GM21786 (cell line): ENCODE results near the gene CACNA1D.
A peak's percentile ranks its signal among the peaks of the same experiment; 100 is the strongest.

ENCODE experiments used
- ATAC-seq: cut with Tn5 transposase; IDR thresholded peaks from one replicate; pipeline ENCODE4 v1.9.1; 2021; ENCODE audit not compliant: unreplicated experiment

Gene CACNA1D

DNA sequence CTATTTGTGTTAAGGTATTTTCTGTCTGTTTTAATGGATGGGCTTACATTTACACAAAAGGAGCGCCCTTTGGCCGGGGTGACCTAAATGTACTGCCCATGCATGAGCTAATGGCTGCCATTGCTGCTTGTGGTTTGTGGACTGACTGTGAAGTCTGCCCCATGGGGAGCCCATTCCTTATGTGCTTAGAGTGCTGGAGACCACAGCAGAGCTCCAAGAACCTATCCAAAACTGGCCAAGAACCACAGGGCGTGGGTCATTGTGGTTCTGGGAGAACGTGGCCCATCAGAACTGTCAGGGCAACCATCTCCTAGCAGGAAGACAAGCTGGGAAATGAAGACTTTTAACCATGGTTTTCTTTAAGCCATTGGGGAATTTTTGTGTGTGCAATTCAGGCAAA lies 246.5 kb downstream of the CACNA1D start:
- ATAC-seq, result no peak

DNA sequence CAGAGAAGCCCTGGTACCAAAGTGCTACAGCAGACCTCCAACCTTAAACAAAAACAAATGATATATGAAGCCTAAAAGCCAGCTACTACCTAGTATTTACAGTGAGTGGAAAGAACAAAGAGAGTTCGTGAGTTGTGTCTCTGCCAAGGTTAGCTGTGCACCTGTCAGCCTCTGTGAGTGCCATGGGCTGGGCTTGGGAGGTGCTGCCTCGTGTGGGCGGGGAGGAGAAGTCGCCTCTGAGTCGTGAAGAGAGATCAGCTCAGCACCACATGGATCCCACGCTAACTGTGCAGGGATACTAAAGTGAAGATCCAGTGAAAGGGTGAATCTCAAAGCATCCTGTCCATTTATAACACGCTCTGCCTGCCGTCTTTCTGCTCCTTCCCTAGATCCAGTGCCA lies 249.9 kb downstream of the CACNA1D start:
- ATAC-seq, result no peak

DNA sequence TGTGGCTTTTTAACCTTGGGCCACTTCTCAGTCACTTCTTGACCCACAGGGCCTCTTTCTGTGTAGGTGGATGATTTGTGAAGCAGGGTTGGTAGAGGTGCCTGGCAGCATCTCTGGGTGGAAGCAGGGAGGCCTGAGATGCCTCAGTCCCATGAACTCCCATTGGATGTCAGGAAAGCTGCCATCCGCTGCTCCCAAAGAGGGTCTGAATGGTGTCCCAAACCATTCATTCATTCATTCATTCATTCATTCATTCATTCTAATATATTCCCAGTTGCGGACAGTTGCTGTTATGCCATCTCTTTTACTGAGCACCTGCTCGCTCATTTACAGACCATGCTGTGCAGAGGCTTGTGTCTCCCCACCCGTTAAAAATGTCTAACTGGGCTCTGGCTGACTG lies 253.1 kb downstream of the CACNA1D start:
- no peak for ATAC-seq

DNA sequence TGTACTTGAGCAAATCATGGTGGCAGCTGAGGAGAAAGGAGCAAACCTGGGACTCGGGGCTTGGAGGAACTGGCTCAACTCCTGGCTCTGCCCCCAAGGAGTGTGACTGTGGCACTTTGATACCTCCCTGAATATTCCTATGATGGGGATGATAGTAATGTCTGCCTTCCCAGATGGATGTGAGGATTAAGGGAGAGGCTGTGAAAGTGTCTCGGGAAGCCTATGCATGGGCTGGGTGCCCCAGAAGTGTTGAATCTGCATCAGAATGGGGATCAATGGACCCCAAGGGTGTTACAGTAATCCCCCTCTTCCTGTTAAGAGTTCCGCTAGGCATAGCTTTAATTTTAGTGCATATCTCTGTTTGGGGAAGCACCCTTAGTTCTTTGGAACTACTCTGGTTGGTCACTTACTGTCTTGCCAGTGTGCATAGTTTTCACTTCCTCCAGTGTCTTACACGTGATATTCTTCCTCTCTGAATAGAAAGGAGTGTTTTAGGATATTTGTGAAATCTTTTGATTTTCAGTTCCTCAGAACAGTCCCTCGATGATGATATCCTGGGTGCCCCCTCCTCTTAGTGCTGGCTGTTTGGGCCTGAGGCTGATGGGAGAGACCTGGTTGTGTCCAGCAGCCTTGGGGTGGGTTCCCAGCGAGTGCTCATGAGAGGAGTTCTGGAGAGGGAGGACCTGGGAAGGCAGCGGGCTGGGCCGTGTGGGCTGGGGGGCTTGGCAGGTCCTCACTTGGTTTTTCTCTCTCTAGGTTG lies 254.3 kb downstream of the CACNA1D start:
- ATAC-seq, result peak; percentile 86

DNA sequence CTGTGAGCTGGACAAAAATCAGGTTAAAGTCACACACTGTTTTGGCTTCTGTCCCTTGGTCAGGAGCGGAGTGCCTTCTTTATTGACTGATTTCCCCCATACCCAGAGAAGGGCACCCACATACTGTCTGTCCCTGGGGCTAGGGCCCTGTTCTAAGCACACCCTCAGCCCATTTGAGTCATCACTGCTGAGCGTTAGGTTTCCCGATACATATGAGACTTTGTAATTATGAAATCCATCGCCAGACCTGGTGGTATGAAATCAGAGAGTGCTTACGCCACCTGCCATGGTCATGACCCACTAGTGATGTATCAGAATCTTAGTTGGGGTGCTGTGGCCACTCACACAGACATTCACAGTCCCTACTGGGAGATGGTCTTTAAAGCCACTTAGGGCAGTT lies 255.0 kb downstream of the CACNA1D start:
- no peak for ATAC-seq

DNA sequence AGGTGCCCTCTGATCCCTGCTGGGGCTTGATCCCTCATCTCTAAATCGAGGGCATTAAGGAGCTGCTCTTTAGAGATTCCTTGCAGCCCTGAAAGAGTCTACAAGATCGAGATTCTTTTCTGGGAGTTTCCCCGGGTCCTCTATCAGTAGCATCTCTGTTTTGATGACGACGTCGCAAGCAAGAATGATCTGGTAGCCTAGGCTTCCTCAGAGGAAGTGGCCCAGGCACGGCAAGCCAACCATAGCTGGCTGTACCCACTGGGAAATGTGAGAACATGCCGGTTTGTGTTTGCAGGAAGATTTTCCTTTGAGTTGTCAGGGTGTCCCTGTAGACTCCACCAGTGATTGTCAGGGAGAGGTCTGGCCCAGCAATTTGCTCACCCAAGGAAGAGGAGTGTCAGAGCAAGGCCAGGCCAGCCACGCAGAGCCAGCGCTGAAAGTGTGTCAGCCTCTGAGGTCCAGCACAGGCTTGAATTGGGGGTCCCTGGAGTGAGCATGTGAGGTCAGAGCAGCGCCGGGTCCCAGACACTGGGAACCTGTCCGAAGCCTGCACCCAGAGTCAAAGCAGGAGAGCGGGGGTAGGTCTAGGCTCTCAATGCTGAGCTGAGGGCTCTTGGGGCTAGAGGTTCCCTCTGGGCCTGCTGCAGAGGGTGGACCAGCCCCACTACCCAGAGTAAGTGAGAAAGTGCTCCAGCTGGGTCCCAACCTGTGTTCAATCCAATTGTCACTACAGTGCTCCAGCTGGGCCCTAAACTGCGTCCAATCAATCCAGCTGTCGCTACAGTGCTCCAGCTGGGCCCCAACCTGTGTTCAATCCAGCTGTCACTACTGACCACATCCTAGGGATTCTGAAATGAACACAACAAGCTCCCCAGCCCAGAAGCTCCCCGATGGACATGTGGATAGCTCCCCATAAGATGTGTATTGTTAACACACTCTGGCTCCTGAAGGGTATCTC lies 256.1 kb downstream of the CACNA1D start:
- no peak for ATAC-seq

DNA sequence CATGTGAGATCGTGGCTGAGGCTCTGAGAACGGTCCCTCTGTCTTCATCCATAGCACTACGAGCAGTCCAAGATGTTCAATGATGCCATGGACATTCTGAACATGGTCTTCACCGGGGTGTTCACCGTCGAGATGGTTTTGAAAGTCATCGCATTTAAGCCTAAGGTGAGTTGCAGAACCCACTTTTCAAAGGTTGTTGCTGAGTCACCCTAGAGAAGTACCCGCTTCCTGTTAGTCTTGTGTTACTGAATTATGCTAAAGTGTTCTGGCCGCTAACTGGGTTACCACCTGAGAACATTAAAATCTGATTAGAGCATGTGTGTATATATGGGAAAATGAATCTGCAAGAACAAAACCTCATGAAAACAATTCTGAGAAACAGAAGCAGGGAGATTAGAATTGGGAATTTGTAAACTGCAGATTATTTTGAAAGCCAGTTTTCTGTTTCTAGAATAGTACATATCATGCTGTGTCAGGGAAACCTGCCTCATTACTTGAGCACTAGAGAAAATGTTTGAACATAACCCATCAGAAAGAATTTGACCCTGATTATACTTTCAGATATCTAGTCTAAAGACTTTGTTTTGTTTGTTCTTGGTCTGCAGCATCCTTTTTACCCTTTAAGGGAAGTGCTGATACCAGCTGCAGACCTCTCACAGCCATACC lies 259.2 kb downstream of the CACNA1D start:
- ATAC-seq, result peak; percentile 37

DNA sequence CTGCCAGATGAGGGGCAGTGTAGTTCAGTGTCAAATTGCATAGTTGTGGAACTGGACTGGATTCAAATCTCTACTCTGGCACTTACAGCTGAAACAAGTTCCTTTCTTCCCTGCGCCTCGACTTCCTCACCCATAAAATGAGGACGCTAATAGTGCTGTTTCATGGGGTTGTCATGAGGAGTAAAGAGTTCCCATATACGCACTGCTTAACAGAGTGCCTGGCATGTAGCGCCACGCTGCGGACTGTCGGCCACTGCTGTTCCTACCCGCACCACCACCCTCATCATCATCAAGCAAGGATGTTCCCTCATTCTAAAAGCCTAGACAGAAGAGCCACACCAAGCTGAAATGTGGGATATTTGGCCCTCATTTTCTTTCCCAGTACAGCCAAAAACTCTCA lies 259.9 kb downstream of the CACNA1D start:
- ATAC-seq, result no peak

DNA sequence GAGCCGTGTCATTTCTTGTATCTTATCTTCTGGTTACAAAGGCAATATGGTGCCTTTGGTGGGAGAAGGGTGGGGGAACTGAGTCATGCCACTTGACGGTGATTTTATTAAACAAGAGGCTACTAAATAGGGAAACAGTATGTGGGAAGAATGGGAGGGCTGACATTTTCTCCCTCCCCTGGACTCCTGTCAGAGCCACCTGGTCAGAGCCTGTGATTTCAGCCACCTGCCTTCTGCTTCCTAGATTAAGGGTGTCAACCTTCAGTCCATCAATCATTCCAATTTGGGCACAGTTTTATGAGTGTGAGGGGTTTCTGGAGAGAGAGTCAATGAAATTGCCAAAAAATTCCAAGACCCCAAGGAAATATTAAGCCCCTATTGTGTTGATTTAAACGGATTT lies 264.4 kb downstream of the CACNA1D start:
- no peak for ATAC-seq

DNA sequence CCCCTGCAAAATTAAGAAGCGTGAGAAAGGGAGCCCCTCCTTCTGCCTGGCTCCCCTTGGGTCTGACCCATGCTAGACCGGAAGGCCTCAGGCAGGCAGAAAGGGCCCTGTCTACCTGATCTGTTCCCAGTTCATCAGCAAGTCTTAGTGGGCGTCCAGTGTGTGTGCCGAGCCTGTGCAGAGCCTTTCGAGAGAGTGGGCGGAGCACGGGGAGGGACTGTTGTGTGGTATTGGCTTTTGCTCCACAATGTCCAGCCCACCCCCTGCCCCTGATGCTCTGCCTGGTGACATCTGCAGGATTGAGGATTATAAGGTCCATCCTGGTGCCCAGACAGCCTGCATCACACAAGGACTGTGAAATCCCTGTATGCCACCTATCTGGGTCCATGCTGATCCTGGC lies 268.9 kb downstream of the CACNA1D start:
- no peak for ATAC-seq

DNA sequence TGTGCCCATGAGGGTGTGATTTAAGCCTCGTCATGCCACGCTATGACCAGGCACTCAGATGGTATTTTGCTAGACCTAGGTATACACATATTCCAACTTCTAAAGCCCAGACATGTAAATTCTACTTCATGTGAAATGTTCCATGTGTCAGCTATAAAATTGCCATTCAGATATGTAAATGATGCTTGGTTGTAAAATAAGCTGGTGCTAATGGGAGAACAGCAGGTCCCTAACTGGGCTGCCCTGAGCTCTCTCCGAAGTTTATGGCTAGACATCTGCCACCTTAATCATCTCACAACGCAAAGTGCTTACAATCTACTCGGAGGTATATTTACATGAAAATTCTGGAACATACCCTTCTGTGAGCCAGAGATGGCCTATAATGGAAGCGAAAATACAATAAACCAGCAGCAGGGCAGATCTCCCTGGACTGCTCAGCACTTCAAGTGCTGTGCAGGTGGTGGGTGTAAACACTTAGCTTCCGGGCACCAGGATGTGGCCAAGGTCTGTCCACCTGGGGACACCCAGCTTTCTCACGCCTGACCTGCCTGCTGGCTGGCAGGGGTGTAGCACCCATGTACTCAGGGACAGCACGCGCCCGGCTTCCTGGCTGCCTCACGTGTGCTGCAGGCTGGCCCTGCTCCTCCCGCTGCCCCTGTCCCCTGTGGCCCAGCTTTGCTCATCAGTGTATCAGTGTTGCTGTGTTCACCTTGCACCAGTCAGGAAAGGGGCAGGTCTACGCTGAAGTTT lies 269.8 kb downstream of the CACNA1D start:
- no peak for ATAC-seq

DNA sequence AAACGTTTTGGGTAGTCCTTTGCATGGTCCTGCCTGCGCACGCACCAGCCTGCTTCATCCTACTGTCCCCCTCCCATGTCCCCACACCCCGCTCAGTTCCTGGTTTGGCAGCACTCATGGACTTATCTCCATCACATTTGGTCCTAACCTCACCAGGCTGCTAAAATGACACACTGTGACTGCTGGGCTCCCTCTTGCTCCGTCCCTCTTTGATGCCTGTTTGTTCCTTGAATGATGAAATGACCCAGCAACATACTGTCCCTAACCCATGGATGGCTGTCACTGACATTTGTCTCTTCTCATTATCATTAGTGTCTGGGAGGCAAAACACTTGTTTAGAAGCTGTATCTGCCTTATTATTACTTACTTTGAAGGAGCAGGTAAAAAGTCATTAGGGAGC lies 271.3 kb downstream of the CACNA1D start:
- no peak for ATAC-seq

DNA sequence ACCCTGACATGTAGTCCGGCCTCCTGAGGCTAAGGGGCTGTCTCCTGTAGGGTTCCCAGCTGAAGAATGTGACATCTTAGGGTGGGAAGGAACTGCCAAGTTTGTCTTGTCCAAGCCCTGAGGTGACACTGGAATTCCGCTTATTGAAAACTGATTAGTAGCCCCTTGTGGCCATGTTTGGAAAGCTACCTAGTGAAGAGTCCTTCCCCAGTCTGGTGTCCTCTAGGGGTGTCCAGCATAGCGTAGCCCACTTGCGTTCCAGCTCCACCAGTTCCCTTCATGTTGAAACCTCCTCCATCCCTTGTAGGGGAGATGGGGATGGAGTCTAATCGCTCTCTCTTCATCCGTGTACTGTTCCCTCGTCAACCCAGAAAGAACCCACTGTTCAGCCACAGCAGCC lies 272.3 kb downstream of the CACNA1D start:
- no peak for ATAC-seq

DNA sequence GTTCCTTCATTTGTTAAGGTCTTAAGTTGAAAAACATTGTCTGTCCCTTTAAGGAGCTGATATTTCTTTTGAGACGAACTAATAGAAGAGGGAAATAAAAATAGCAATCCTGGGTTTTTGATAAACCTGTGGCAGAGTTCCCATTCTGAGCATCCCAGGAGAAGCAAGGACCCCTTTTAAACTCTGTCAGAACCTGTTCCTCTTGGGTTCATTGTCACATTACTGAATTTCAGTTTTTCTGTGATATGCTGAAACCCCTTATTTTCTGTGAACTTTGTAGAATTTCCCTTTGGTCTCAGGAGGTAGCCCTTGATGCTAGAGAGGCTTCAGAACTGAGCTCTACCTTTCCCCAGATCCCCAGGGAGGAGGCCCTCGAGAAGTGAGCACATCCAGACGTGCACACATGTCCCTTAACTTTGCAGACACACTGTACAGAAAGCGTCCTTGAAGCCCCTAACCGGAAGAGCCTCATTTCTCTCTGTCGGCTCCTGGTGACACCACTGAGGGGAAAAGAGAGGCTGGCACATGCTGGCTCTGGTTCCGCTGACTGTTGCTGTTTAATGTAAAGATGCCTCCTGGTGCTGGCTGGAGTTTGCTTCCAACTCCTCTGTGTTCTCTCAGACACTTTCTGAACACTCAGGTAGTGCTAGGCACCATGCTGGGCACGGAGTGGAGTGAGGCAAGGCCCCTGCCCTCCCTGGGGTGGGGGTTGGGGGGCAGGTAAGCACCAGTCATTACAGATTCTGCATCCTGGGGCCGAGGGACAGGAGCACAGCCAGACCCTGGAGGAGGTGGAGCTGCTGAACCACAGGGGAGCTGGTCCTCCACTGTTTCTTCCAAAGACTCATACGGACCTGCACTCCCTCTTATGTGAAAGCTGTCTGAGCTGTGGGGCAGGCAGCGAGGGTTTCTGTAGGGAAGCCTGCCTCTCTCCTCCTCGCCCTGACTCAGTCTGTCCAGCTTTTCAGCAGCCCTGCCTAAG lies 274.4 kb downstream of the CACNA1D start:
- ATAC-seq, result peak; percentile 26

DNA sequence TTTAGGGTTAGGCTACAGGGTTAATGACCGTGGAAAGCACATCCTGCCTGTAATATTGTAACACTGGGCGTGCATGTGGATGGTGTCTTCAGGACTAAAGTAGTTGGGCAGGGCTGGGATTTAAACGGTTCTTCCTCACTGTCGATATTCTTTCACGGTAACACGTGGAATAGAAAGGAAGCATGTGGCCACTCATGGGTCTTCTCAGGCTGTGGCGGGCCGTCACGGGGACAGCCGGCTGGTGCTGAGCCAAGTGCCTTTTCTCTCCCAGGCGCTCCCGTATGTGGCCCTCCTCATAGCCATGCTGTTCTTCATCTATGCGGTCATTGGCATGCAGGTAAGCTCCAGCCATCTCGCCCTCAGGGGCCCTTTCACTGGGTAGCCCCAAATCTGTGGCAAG lies 278.2 kb downstream of the CACNA1D start:
- no peak for ATAC-seq

DNA sequence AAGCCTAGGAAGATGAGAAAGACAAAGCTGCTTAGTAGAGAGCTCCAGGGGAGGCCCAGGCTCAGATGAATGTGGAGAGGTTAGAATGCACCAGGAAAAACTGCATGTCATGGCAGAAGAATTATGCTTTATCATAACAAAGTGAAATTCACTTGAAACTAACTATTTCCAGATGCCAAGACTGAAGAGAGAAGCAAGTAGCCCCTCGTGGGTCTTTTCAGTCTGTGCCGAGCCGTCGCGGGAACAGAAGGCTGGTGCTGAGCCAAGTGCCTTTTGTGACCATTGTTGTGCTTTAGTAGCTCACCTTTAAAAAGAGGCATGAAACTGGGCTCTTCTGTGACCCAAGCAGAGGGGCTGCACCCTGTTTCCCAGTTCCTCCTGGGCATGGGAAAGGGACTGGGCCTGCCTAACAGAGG lies 278.6 kb downstream of the CACNA1D start:
- ATAC-seq, result no peak

DNA sequence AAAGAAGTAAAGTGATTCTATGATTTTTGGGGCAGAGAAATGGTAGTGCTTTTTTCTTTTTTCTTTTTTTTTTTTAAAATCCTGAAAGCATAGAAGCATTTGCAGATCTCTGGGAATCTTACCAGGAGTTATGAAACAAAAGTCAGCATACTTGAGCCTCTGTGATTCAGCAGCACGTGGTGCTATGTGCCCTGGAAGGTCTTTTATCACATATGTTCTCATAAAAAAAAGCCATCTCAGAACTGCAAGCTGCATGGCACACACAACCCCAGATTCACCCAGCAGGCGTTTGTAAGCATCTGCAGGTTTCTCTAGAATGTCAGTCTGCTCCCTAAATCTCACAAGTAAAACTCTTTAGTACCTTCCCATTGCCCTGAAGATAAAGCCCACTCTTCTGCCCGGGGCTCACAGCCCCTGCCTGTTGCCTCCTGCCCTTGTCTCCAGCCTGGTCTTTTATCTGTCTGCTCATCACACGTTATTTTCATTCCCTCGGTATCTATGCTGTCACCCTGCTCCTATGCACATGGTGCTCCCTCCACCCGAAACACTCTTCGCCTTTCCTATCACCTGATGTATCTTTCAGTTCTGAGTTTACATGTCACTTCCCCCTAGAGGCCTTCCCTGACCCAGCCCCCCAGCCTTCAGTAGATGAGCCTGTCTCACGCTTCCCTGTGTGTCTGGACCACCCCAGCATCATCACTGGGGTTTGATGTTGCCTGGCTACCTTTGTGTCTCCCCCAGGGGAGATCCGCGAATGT lies 279.4 kb downstream of the CACNA1D start:
- ATAC-seq, result peak; percentile 89

DNA sequence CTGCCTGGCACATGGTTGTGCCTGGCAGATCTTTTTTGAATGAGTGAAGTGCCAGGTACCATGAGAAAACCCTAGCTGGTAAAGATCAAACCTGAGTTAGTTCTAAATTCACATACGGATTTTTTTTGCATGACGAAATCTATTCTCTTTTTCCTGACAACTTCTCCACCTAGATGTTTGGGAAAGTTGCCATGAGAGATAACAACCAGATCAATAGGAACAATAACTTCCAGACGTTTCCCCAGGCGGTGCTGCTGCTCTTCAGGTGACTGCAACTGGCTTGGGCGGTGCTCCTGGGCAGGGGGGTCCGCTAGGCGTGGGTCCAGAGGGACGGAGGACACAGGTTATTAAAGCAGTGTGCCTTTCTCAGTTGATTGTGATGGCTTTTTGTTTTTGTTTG lies 280.0 kb downstream of the CACNA1D start:
- ATAC-seq, result no peak

DNA sequence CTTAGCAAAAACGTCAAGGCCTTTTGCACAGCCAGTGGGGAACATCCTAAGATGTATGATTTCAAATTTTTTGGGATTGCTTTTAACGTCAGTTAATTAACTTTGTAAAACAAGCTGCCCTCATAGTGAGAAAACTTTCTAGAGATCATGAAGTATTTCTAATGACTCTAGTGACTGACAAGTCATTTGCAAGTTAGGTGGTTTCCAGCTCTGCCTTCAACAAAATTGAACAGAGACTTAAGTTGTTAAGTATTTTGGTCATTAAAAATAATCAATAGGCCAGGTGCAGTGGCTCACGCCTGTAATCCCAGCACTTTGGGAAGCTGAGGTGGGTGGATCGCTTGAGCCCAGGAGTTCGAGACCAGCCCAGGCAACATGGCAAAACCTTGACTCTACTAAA lies 280.6 kb downstream of the CACNA1D start:
- no peak for ATAC-seq
